ENCODE data around the gene SYS1. TPM values are rescaled to one million over a fixed set of nuclear protein-coding genes. Genes with fewer than 3 reads are reported as not detected.

Gene SYS1
- total RNA-seq, 1 experiment from 2014 or later = 19.1 TPM

DNA sequence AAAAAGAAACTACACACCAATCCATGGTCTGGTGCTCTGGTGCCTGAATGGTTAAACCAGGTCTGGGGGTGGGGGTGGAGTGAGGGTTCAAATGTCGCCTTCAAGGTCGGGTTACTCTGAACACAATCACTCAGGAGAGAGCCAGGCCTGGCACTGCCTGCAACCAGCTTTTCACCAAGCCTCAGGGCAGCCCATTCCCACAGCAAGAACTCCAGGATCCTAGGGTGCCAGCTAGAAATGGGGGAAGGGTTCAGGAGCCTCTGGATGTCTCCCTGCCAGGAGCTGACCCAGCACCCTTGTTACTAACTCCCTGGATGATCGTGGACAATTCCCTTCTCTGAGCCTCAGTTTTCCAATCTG is 21.4 kb upstream of the SYS1 start:
- Mint-ChIP-seq H3K27ac (ENCODE audit: low read depth, unreplicated experiment) (peak overlapping the region; percentile 93), H3K4me1 (ENCODE audit: insufficient read depth, unreplicated experiment) (peaks cover 80% of the 10 kb centered on the region), H3K4me3 (ENCODE audit: unreplicated experiment) (peak overlapping the region; percentile 89), H3K27me3 (ENCODE audit: insufficient read depth, unreplicated experiment) (no peaks in the 10 kb centered on the region), H3K9me3 (ENCODE audit: unreplicated experiment) (no peaks in the 10 kb centered on the region), H3K36me3 (ENCODE audit: insufficient read depth, unreplicated experiment) (peaks cover 27% of the 10 kb centered on the region)
- CTCF ChIA-PET = interaction anchor here (0.7 to 9.0 kb wide), 9 partner anchors 9 to 437 kb away, joined by 3 to 82 read pairs (median 4); partner anchors contain the start of gene SYS1
- intact Hi-C loops (cut with micrococcal nuclease) = no loop called here
- DNase-seq (ENCODE audit: unreplicated experiment) = peak; percentile 39
- no peak for TF ChIP-seq CTCF (IDR thresholded peaks at IDR 0.05; ENCODE audit: unreplicated experiment)
- POLR2A ChIA-PET = interaction anchor here (0.9 to 37.4 kb wide), 11 partner anchors 9 to 493 kb away, joined by 3 to 1328 read pairs (median 4); partner anchors contain the start of genes PIGT, SDC4, SNX21 and SYS1
- no TSS peak for BruUV-seq (replicated peaks)

DNA sequence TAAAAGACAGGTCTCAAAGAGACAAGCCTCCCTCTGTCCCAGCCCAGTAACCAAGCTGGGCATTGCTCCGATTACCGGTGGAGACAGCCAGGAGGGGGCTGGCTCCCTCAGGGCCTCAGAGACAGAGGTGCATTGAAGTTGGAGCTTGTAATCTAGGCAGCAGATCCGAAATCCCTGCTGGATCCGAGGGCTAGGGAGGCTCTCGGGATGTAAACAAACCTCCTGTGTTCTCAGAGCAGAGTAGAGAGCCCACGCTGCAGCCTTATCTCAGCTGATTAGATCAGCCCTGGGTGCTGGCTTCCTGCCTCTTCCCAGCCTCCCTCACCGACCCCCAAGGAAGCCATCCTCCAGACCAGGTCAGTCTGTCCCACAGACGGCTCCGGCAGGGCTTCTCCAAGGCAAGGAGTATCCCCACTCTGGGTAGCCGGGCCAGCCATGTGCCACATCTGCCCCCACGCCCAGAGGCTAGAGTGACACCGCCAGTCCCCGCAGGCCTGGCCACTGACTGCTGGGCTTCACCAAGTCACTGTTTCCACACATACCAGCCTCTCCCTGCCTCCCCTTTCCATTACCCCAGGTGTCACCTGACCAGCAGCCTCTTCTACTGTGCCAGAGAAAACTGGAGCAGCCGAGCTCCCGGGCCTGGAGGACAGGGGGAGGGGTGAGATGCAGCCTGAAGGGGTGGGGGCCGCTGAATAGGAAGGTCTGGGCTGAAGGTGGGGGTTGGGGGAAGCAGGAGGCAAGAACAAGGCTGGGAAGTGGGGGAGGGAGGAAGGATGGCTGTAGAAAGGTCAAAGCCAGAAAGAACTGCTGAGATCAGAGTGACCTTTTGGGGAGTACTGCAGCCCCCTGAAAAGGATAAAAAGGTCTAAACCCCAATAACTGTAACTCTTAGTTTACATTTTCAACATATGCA is 20.8 kb upstream of the SYS1 start:
- H3K27me3 Mint-ChIP-seq (ENCODE audit: insufficient read depth, unreplicated experiment) = no peaks in the 10 kb centered on the region
- peaks cover 26% of the 10 kb centered on the region for H3K36me3 Mint-ChIP-seq (ENCODE audit: insufficient read depth, unreplicated experiment)
- H3K27ac Mint-ChIP-seq (ENCODE audit: low read depth, unreplicated experiment) = peak overlapping the region; percentile 93
- intact Hi-C loops (cut with micrococcal nuclease) = no loop called here
- peak; percentile 42 for DNase-seq (ENCODE audit: unreplicated experiment)
- no TSS peak for BruUV-seq (replicated peaks)
- H3K9me3 Mint-ChIP-seq (ENCODE audit: unreplicated experiment) = no peaks in the 10 kb centered on the region
- peak overlapping the region; percentile 89 for H3K4me3 Mint-ChIP-seq (ENCODE audit: unreplicated experiment)
- ChIA-PET POLR2A (interaction anchor here (0.6 to 37.4 kb wide), 14 partner anchors 9 to 492 kb away, joined by 3 to 1328 read pairs (median 4); partner anchors contain the start of genes PIGT, SDC4, SNX21 and SYS1), CTCF (interaction anchor here (0.7 to 9.0 kb wide), 8 partner anchors 10 to 429 kb away, joined by 3 to 82 read pairs (median 4); partner anchors contain the start of gene SYS1)
- peaks cover 76% of the 10 kb centered on the region for H3K4me1 Mint-ChIP-seq (ENCODE audit: insufficient read depth, unreplicated experiment)
- TF ChIP-seq CTCF (IDR thresholded peaks at IDR 0.05; ENCODE audit: unreplicated experiment) = no peak

DNA sequence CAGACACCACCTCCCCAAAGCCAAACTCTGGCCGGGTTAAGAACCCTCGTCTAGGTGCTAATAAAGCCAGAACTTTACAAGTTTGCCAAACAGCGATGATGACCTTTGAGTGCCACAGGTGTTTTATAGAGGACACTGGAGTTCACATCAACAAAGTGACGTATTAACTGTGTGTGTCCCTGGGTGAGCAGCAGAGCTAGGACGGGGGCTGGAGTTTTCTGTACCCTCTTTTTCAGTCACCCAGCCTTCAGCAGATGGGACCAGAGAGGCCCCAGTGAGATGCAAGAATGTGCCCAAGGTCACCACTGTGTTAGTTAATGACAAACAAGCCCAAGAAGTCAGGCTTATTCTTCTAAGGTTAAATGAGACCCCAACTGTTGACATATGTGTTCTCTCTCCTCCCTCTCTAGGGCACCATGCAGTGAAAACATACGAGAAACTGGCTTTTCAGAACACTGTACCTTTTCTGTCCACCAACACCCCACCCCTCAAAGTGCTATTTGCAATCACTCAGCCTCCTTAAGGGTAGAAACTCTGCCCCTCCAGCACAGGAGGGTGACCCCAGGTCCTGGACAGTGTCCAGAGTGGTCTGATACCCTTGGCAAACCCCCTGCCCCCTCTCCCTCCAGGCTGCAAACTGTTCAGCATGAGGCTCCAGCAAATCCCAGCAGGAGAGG is 20.0 kb upstream of the SYS1 start:
- ChIA-PET CTCF (interaction anchor here (0.7 to 9.0 kb wide), 6 partner anchors 10 to 94 kb away, joined by 3 to 82 read pairs (median 5); partner anchors contain the start of gene SYS1), POLR2A (interaction anchor here (0.6 to 37.4 kb wide), 12 partner anchors 7 to 592 kb away, joined by 3 to 1328 read pairs (median 4); partner anchors contain the start of genes PCIF1, PIGT, SDC4 and SLPI)
- H3K36me3 Mint-ChIP-seq (ENCODE audit: insufficient read depth, unreplicated experiment) = peaks cover 26% of the 10 kb centered on the region
- DNase-seq (ENCODE audit: unreplicated experiment) = no peak
- no peak for TF ChIP-seq CTCF (IDR thresholded peaks at IDR 0.05; ENCODE audit: unreplicated experiment)
- H3K9me3 Mint-ChIP-seq (ENCODE audit: unreplicated experiment) = no peaks in the 10 kb centered on the region
- H3K4me3 Mint-ChIP-seq (ENCODE audit: unreplicated experiment) = peak overlapping the region; percentile 89
- BruUV-seq (replicated peaks) = no TSS peak
- H3K27me3 Mint-ChIP-seq (ENCODE audit: insufficient read depth, unreplicated experiment) = no peaks in the 10 kb centered on the region
- intact Hi-C loops (cut with micrococcal nuclease) = no loop called here
- peaks cover 69% of the 10 kb centered on the region for H3K4me1 Mint-ChIP-seq (ENCODE audit: insufficient read depth, unreplicated experiment)
- H3K27ac Mint-ChIP-seq (ENCODE audit: low read depth, unreplicated experiment) = peak overlapping the region; percentile 93
